Calu3 (cell line): ENCODE results near the gene HORMAD1. TPM values are rescaled to one million over a fixed set of nuclear protein-coding genes. Genes with fewer than 3 reads are reported as not detected.
A peak's percentile ranks its signal among the peaks of the same experiment; 100 is the strongest.
"Not testable (repeated sequence)": the region's sequence is repeated elsewhere in the genome, so short reads cannot be mapped to it uniquely, and the experiment has no call there.

Source experiments
- Bru-seq: library from RNA; stranded (reverse); fragments of 400-500 nt; gene quantifications from one replicate; lab custom pipeline; 2021; lab: Mats Ljungman, UMichigan
- BruChase-seq, 2 experiments: library from RNA; stranded (reverse); fragments of 400-500 nt; gene quantifications; one replicate each; lab custom pipeline; 2021; lab: Mats Ljungman, UMichigan
- BruUV-seq: library from RNA; stranded (reverse); fragments of 400-500 nt; replicated peaks from 2 replicates; lab custom pipeline; 2021; lab: Mats Ljungman, UMichigan
- CTCF ChIA-PET: fragments of 300-600 bp; sonication (Branson Sonifier 250); formaldehyde crosslinking; loops from one replicate; lab custom pipeline; 2022; ENCODE audit warnings: antibody characterized with exemption; lab: Charles Lee
- DNase-seq: peaks from one replicate; pipeline ENCODE4 v3.0.0; 2022
- H3K27ac Mint-ChIP-seq: one replicate; pipeline ENCODE4 v1.8.0; 2022; ENCODE audit warnings: mixed read lengths; ENCODE audit not compliant: unreplicated experiment
- H3K27me3 Mint-ChIP-seq: one replicate; pipeline ENCODE4 v1.8.0; 2022; ENCODE audit warnings: mixed read lengths; ENCODE audit not compliant: unreplicated experiment
- H3K36me3 Mint-ChIP-seq: one replicate; pipeline ENCODE4 v1.8.0; 2022; ENCODE audit warnings: mild to moderate bottlenecking, moderate library complexity, mixed read lengths; ENCODE audit not compliant: insufficient read depth, unreplicated experiment
- H3K4me1 Mint-ChIP-seq: one replicate; pipeline ENCODE4 v1.8.0; 2022; ENCODE audit warnings: mild to moderate bottlenecking, low read depth, mixed read lengths; ENCODE audit not compliant: unreplicated experiment
- H3K4me3 Mint-ChIP-seq: one replicate; pipeline ENCODE4 v1.8.0; 2022; ENCODE audit warnings: mild to moderate bottlenecking, low read depth, moderate library complexity, mixed read lengths; ENCODE audit not compliant: unreplicated experiment
- H3K9me3 Mint-ChIP-seq: one replicate; pipeline ENCODE4 v1.8.0; 2022; ENCODE audit warnings: low read depth, mixed read lengths; ENCODE audit not compliant: unreplicated experiment
- intact Hi-C: fragments of 100-400 bp; cut with micrococcal nuclease; formaldehyde crosslinking; loops from one replicate; pipeline ENCODE4 v1.10.0; 2022; ENCODE audit not compliant: unreplicated experiment
- long read RNA-seq: library from polyadenylated mRNA; stranded (forward); transcript quantifications from one replicate; pipeline ENCODE4 v2.0.0, GENCODE V29; 2022
- total RNA-seq: library from RNA; stranded (reverse); gene quantifications from 2 replicates; pipeline ENCODE4 v1.2.3, GENCODE V29; 2022
- TF ChIP-seq, protein P1 (sequence below): fragments of 200-600 bp; IDR thresholded peaks from one replicate; pipeline ENCODE4 v1.8.0; 2022; ENCODE audit warnings: antibody characterized with exemption; ENCODE audit not compliant: unreplicated experiment

Gene HORMAD1, protein sequence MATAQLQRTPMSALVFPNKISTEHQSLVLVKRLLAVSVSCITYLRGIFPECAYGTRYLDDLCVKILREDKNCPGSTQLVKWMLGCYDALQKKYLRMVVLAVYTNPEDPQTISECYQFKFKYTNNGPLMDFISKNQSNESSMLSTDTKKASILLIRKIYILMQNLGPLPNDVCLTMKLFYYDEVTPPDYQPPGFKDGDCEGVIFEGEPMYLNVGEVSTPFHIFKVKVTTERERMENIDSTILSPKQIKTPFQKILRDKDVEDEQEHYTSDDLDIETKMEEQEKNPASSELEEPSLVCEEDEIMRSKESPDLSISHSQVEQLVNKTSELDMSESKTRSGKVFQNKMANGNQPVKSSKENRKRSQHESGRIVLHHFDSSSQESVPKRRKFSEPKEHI
- total RNA-seq (not detected in 2 replicates), Bru-seq, nascent RNA (percentile 37 among the genes with signal in this experiment), BruChase-seq, experiment 1, labeled RNA remaining after a 6-hour chase (percentile 39 among the genes with signal in this experiment), BruChase-seq, experiment 2, labeled RNA remaining after a 2-hour chase (percentile 34 among the genes with signal in this experiment)
- long read RNA-seq = 0 reads

DNA sequence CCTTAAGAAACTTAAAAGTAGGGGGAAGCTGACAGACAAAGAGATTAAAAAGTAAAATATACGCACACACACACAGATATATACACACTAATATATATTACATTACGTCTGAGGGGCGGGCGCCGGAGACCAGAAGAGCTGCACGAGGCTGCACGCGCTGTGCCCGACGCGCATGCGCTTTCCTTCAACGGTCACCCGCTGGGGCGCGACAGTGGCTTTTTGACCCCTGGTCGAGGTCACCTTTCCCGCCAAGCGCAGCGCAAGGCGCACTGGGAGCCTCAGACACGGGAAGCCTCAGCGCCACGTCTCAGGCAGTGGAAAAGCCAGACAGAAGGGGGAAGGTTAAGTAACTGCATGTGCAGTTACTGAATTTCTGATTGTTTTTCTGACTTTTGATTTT, at the start of gene HORMAD1:
Gene HORMAD1 (minus strand): TSS at position 193 of the 400 bp plus-strand sequence. CDS start 1,390 bp downstream, outside the sequence.
- no peaks in the 10 kb centered on the region for H3K36me3 Mint-ChIP-seq
- no TSS peak for BruUV-seq
- no peak within 1 kb of the TSS for H3K4me3 Mint-ChIP-seq
- TF ChIP-seq, protein P1, sequence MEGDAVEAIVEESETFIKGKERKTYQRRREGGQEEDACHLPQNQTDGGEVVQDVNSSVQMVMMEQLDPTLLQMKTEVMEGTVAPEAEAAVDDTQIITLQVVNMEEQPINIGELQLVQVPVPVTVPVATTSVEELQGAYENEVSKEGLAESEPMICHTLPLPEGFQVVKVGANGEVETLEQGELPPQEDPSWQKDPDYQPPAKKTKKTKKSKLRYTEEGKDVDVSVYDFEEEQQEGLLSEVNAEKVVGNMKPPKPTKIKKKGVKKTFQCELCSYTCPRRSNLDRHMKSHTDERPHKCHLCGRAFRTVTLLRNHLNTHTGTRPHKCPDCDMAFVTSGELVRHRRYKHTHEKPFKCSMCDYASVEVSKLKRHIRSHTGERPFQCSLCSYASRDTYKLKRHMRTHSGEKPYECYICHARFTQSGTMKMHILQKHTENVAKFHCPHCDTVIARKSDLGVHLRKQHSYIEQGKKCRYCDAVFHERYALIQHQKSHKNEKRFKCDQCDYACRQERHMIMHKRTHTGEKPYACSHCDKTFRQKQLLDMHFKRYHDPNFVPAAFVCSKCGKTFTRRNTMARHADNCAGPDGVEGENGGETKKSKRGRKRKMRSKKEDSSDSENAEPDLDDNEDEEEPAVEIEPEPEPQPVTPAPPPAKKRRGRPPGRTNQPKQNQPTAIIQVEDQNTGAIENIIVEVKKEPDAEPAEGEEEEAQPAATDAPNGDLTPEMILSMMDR = no peak
- no peak within 1 kb of the TSS for H3K27ac Mint-ChIP-seq
- H3K4me1 Mint-ChIP-seq = no peaks in the 10 kb centered on the region
- intact Hi-C loops = no loop called here
- no peaks in the 10 kb centered on the region for H3K27me3 Mint-ChIP-seq
- no peak for DNase-seq
- CTCF ChIA-PET = interaction anchor here (0.6 kb wide), 1 partner anchor 473 kb away, joined by 3 read pairs; no protein-coding TSS in a partner anchor
- no peaks in the 10 kb centered on the region for H3K9me3 Mint-ChIP-seq

DNA sequence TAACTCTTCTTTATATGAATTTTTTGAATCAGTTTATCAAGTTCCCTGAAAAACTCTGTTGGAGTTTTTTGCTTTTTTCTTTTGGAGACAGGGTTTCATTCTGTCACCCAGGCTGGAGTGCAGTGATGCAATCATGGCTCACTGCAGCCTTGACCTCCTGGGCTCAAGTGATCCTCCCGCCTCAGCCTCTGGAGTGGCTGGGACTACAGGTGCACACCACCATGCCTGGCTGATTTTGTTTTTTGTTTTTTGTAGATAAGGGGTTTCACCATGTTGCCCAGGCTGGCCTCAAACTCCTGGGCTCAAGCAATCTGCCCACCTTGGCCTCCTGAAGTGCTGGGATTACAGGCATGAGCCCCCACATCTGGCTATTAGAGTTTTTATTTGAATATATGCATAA, 47.0 kb upstream of the HORMAD1 start:
- intact Hi-C loops, BruUV-seq, H3K27ac Mint-ChIP-seq, CTCF ChIA-PET, H3K4me3 Mint-ChIP-seq, H3K27me3 Mint-ChIP-seq, DNase-seq, H3K9me3 Mint-ChIP-seq: not testable (repeated sequence)
- H3K4me1 Mint-ChIP-seq = peaks cover 34% of the 10 kb centered on the region
- peaks cover 22% of the 10 kb centered on the region for H3K36me3 Mint-ChIP-seq

DNA sequence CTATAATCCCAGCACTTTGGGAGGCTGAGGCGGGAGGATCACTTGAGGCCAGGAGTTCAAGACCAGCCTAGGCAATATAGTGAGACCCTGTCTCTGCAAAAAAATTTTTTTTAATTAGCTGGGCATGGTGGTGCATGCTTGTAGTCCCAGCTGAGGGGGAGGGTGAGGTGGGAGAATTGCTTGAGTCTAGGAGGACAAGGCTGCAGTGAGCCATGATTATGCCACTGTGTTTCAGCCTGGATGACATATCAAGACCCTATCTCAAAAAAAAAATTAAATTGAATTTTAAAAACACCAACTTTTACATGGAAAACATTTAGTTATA, 45.2 kb upstream of the HORMAD1 start:
- peak overlapping the region; percentile 98 for H3K27ac Mint-ChIP-seq
- peaks cover 34% of the 10 kb centered on the region for H3K4me1 Mint-ChIP-seq
- peaks cover 22% of the 10 kb centered on the region for H3K36me3 Mint-ChIP-seq
- H3K27me3 Mint-ChIP-seq, intact Hi-C loops, H3K9me3 Mint-ChIP-seq, BruUV-seq, DNase-seq: not testable (repeated sequence)
- H3K4me3 Mint-ChIP-seq = peak overlapping the region; percentile 80
- CTCF ChIA-PET = interaction anchor here (0.7 to 1.3 kb wide), 3 partner anchors 21 to 97 kb away, joined by 3 to 4 read pairs (median 3); no protein-coding TSS in a partner anchor

DNA sequence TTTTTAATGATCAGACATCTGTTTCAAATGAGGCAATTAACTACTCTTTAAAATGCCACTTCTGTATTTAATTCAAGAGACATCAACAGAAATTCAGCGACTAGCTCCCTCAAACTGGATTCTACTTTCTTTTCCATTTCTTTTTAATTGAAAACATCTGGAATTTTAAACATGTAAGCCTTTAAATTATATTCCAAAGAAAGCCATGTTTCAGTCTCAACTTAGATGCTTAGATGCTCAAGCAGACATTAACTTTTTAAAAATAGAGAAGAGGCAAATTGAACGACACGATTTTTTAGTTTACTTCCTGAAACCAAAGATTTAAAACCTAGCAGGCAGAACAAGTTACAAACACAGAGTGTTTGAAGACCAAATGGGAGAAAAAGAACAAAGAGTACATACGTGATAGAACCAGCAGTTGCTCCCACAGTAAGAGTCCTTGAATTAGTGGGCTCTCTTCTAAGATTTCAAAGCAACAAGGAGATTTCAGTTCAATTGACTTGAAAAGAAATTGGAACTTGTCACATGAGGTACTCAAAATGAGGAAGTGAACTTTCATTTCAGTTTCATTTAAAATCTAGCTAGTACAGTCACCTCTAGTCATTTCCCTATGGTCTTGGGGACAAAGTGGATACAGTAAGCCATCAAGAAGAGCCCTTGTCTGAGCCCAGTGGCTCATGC, 44.7 kb upstream of the HORMAD1 start, which contains the start of gene CTSS:
Gene CTSS (minus strand): TSS at position 483 of the 681 bp plus-strand sequence. CDS start 1,015 bp downstream, outside the sequence.
- BruUV-seq = TSS peak; percentile 80
- no peaks in the 10 kb centered on the region for H3K9me3 Mint-ChIP-seq

More for the DNA sequence above, 44.7 kb upstream of the HORMAD1 start, which contains the start of gene CTSS:
- intact Hi-C loops = no loop called here
- H3K27ac Mint-ChIP-seq = peak within 1 kb of the TSS; percentile 98
- peaks cover 34% of the 10 kb centered on the region for H3K4me1 Mint-ChIP-seq
- peaks cover 22% of the 10 kb centered on the region for H3K36me3 Mint-ChIP-seq
- H3K4me3 Mint-ChIP-seq = peak within 1 kb of the TSS; percentile 80
- H3K27me3 Mint-ChIP-seq = no peaks in the 10 kb centered on the region
- TF ChIP-seq, protein P1 = no peak
- DNase-seq = no peak
- CTCF ChIA-PET = interaction anchor here (0.7 to 1.3 kb wide), 4 partner anchors 22 to 97 kb away, joined by 3 to 4 read pairs (median 3); no protein-coding TSS in a partner anchor
